Measurements from ENCODE around the gene TSPOAP1. TPM values are rescaled to one million over a fixed set of nuclear protein-coding genes. Genes with fewer than 3 reads are reported as not detected.

TSPOAP1 gene
- total and polyA plus RNA-seq, 10 of the 15 experiments (the other 5 are each of a cell fraction or from before 2014, with no cell fraction given): 0.58 to 16.4 (median 4.2) TPM; not detected in 1

DNA sequence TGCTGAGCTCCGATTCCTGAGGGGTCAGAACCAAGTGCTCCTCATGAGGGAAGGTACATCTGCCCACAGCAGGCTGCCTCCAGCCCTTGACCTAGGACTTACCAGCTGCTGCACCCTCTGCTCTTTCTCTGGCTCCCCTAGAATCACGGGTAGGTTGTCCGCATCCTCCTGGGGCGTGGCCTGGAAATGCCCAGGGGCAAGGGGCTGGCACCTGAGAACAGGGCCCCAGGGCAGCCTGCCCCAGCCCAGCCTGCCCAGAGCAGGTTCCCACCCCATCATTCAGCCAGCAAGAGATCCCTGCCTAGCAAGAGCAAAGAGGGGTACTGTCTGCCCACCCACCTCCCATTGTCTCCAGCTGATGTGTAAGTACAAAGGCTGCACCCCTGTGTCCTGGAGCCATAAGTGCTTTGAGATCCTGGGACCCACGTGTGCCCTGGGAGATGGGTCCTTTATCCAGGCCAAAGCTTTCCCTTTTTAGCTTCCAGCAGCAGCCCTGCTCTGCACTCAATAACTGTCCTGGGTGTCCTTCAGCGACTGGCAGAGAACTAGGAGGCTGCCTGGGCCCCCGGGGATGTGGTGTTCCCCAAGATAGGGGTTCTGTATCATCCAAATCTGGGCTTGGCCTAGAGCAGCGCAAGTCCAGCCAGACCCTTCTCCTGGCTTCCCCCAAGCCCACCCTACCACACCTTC, 5.1 kb downstream of the TSPOAP1 start:
- BruUV-seq (replicated peaks): no TSS peak
- H3K4me1 ChIP-seq (ENCODE audit: control insufficient read depth, insufficient read depth, low read length): peaks cover 15% of the 10 kb centered on the region
- ChIA-PET CTCF (interaction anchor here (0.6 to 2.7 kb wide), 3 partner anchors 21 to 105 kb away, joined by 3 to 15 read pairs (median 7); no protein-coding TSS in a partner anchor), SMC1A (ENCODE audit: uncharacterized antibody, unreplicated experiment) (interaction anchor here (0.7 to 12.9 kb wide), 4 partner anchors 11 to 104 kb away, joined by 3 to 249 read pairs (median 3); no protein-coding TSS in a partner anchor), RAD21 (ENCODE audit: unreplicated experiment) (interaction anchor here (1.0 to 10.9 kb wide), 2 partner anchors 19 to 94 kb away, joined by 3 to 227 read pairs; partner anchors contain the start of gene RNF43), POLR2A (interaction anchor here (0.8 to 8.4 kb wide), 5 partner anchors 16 to 679 kb away, joined by 3 to 77 read pairs (median 9); partner anchors contain the start of gene RNF43)
- H3K4me3 ChIP-seq: no peak overlapping the region
- WGBS (ENCODE audit: insufficient coverage, insufficient replicate concordance, low lambda C conversion rate, missing lambda C conversion rate): 61% methylated on average over 8 of the region's 8 CpGs
- FAIRE-seq (no peak), ATAC-seq (no peak), DNase-seq (ENCODE audit: low read depth, low spot score) (no peak)
- H2AFZ ChIP-seq (ENCODE audit: control insufficient read depth, low read depth, low read length): no peak overlapping the region
- H4K20me1 ChIP-seq (ENCODE audit: control insufficient read depth, insufficient read depth): no peaks in the 10 kb centered on the region
- no peak overlapping the region for H3K4me2 ChIP-seq (ENCODE audit: control insufficient read depth, insufficient read depth)
- H3K27ac ChIP-seq (ENCODE audit: control insufficient read depth, insufficient read depth): no peak overlapping the region
- no peak for TF ChIP-seq SREBF1 (IDR thresholded peaks at IDR 0.05; ENCODE audit: low read length)
- TF ChIP-seq, protein P1, sequence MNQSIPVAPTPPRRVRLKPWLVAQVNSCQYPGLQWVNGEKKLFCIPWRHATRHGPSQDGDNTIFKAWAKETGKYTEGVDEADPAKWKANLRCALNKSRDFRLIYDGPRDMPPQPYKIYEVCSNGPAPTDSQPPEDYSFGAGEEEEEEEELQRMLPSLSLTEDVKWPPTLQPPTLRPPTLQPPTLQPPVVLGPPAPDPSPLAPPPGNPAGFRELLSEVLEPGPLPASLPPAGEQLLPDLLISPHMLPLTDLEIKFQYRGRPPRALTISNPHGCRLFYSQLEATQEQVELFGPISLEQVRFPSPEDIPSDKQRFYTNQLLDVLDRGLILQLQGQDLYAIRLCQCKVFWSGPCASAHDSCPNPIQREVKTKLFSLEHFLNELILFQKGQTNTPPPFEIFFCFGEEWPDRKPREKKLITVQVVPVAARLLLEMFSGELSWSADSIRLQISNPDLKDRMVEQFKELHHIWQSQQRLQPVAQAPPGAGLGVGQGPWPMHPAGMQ (IDR thresholded peaks at IDR 0.05; ENCODE audit: borderline replicate concordance): no peak
- no peak for TF ChIP-seq PAX8 (IDR thresholded peaks at IDR 0.05)
- TF ChIP-seq RB1 (IDR thresholded peaks at IDR 0.05; ENCODE audit: borderline replicate concordance): no peak
- TF ChIP-seq NFYB (IDR thresholded peaks at IDR 0.05; ENCODE audit: insufficient read depth, low read depth, low read length): no peak
- H3K9me3 ChIP-seq (replicated peaks; ENCODE audit: control insufficient read depth, insufficient read depth, low read length): no peaks in the 10 kb centered on the region
- no peak overlapping the region for H3K9ac ChIP-seq (ENCODE audit: control insufficient read depth, insufficient read depth, low read length)
- H3K27me3 ChIP-seq (replicated peaks in 1 of 2; ENCODE audit: control insufficient read depth in 2 of 2, insufficient read depth in 2 of 2, low read length in 1 of 2): no peaks in the 10 kb centered on the region; a peak in 1 of 4 replicates
- in situ Hi-C loops (cut with MboI) (no loop called here), intact Hi-C loops (cut with micrococcal nuclease; ENCODE audit: unreplicated experiment) (no loop called here)
- peaks cover 7% of the 10 kb centered on the region for H3K79me2 ChIP-seq (ENCODE audit: control insufficient read depth, insufficient read depth, low read length)
- peaks cover 0 to 2% of the 10 kb centered on the region in 2 experiments; a peak in 1 of 4 replicates for H3K36me3 ChIP-seq (ENCODE audit: control insufficient read depth in 2 of 2, insufficient read depth in 2 of 2, low read length in 1 of 2)

All from GM12878 (cell line).